ENCODE measurements around the gene HSBP1.

HSBP1 gene

GRCh38 chr16:83840060-83840617, 32.4 kb downstream of the HSBP1 start:
- no peak for DNase-seq

- no peak for DNase-seq
Observed at GRCh38 chr16:83842291-83842690, 34.5 kb downstream of the HSBP1 start.

- DNase-seq, result no peak
Observed at GRCh38 chr16:83842756-83843507, 35.2 kb downstream of the HSBP1 start.

- DNase-seq, result no peak
Observed at GRCh38 chr16:83843657-83844056, 35.9 kb downstream of the HSBP1 start.

- DNase-seq, result no peak
Observed at GRCh38 chr16:83845263-83845662, 37.5 kb downstream of the HSBP1 start.

- DNase-seq, result no peak
Observed at GRCh38 chr16:83847371-83848225, 39.8 kb downstream of the HSBP1 start.

- no peak for DNase-seq
Observed at GRCh38 chr16:83849421-83849820, 41.6 kb downstream of the HSBP1 start.

GRCh38 chr16:83850947-83851346, 43.2 kb downstream of the HSBP1 start:
- DNase-seq, result no peak

- no peak for DNase-seq
Observed at GRCh38 chr16:83851473-83851872, 43.7 kb downstream of the HSBP1 start.

GRCh38 chr16:83852774-83853173, 45.0 kb downstream of the HSBP1 start:
- no peak for DNase-seq

GRCh38 chr16:83853834-83854233, 46.1 kb downstream of the HSBP1 start:
- DNase-seq, result no peak

GRCh38 chr16:83854420-83854819, 46.6 kb downstream of the HSBP1 start:
- DNase-seq, result no peak

- no peak for DNase-seq
Observed at GRCh38 chr16:83856792-83857191, 49.0 kb downstream of the HSBP1 start.

GRCh38 chr16:83859265-83859664, 51.5 kb downstream of the HSBP1 start:
- no peak for DNase-seq

- DNase-seq, result no peak
Observed at GRCh38 chr16:83862661-83863060, 54.9 kb downstream of the HSBP1 start.

- no peak for DNase-seq
Observed at GRCh38 chr16:83863682-83864081, 55.9 kb downstream of the HSBP1 start.

Measured in right forelimb (tissue), 1 donor.